ENCODE measurements around the gene VASP. TPM values are rescaled to one million over a fixed set of nuclear protein-coding genes. Genes with fewer than 3 reads are reported as not detected.

VASP gene
- total and polyA plus RNA-seq, 2 experiments from 2014 or later: 60.3 to 147 TPM

DNA sequence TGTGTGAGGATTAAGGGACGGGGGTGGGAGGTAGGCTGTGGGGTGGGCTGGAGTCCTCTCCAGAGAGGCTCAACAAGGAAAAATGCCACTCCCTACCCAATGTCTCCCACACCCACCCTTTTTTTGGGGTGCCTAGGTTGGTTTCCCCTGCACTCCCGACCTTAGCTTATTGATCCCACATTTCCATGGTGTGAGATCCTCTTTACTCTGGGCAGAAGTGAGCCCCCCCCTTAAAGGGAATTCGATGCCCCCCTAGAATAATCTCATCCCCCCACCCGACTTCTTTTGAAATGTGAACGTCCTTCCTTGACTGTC is 34.0 kb upstream of the VASP start:
- Histone ChIP-seq H3K4me3 (peak overlapping the region; percentile 76), H2AFZ (no peak overlapping the region), H4K20me1 (replicated peaks; ENCODE audit: insufficient read depth) (no peaks in the 10 kb centered on the region), H3F3A (replicated peaks; ENCODE audit: low read depth) (peaks cover 10% of the 10 kb centered on the region), H3K4me2 (peak overlapping the region; percentile 93), H3K27ac (ENCODE audit: low read depth) (no peak overlapping the region), H3K4me1 (ENCODE audit: insufficient read depth) (peaks cover 21% of the 10 kb centered on the region; the same call in 1 of the 2 replicates), H3K27me3 (ENCODE audit: insufficient read depth) (peaks cover 58% of the 10 kb centered on the region), H3K79me2 (replicated peaks; ENCODE audit: insufficient read depth) (no peaks in the 10 kb centered on the region), H3K9me2 (ENCODE audit: insufficient read depth) (no peaks in the 10 kb centered on the region), H3K36me3 (ENCODE audit: insufficient read depth) (no peaks in the 10 kb centered on the region)
- H3K36me3 Mint-ChIP-seq (ENCODE audit: low read depth): no peaks in the 10 kb centered on the region; the same call in 2 of the 3 replicates
- H3K27ac Mint-ChIP-seq: no peak overlapping the region; the same call in 1 of the 2 replicates
- peaks cover 31% of the 10 kb centered on the region for H3K4me1 Mint-ChIP-seq
- H3K4me3 Mint-ChIP-seq: peak overlapping the region; percentile 56
- peaks cover 46% of the 10 kb centered on the region for H3K27me3 Mint-ChIP-seq (ENCODE audit: insufficient read depth, low read depth, poor library complexity)
- TF ChIP-seq, protein P1, sequence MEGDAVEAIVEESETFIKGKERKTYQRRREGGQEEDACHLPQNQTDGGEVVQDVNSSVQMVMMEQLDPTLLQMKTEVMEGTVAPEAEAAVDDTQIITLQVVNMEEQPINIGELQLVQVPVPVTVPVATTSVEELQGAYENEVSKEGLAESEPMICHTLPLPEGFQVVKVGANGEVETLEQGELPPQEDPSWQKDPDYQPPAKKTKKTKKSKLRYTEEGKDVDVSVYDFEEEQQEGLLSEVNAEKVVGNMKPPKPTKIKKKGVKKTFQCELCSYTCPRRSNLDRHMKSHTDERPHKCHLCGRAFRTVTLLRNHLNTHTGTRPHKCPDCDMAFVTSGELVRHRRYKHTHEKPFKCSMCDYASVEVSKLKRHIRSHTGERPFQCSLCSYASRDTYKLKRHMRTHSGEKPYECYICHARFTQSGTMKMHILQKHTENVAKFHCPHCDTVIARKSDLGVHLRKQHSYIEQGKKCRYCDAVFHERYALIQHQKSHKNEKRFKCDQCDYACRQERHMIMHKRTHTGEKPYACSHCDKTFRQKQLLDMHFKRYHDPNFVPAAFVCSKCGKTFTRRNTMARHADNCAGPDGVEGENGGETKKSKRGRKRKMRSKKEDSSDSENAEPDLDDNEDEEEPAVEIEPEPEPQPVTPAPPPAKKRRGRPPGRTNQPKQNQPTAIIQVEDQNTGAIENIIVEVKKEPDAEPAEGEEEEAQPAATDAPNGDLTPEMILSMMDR (conservative IDR thresholded peaks at IDR 0.05; ENCODE audit: low read depth in 2 of 2): no peak
- TF ChIP-seq, protein P2, sequence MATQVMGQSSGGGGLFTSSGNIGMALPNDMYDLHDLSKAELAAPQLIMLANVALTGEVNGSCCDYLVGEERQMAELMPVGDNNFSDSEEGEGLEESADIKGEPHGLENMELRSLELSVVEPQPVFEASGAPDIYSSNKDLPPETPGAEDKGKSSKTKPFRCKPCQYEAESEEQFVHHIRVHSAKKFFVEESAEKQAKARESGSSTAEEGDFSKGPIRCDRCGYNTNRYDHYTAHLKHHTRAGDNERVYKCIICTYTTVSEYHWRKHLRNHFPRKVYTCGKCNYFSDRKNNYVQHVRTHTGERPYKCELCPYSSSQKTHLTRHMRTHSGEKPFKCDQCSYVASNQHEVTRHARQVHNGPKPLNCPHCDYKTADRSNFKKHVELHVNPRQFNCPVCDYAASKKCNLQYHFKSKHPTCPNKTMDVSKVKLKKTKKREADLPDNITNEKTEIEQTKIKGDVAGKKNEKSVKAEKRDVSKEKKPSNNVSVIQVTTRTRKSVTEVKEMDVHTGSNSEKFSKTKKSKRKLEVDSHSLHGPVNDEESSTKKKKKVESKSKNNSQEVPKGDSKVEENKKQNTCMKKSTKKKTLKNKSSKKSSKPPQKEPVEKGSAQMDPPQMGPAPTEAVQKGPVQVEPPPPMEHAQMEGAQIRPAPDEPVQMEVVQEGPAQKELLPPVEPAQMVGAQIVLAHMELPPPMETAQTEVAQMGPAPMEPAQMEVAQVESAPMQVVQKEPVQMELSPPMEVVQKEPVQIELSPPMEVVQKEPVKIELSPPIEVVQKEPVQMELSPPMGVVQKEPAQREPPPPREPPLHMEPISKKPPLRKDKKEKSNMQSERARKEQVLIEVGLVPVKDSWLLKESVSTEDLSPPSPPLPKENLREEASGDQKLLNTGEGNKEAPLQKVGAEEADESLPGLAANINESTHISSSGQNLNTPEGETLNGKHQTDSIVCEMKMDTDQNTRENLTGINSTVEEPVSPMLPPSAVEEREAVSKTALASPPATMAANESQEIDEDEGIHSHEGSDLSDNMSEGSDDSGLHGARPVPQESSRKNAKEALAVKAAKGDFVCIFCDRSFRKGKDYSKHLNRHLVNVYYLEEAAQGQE (IDR thresholded peaks at IDR 0.05; ENCODE audit: unreplicated experiment): no peak
- TF ChIP-seq STAT1 (IDR thresholded peaks at IDR 0.05; ENCODE audit: unreplicated experiment) (no peak), EZH2phosphoT487 (IDR thresholded peaks at IDR 0.05; ENCODE audit: unreplicated experiment) (no peak), JUNB (IDR thresholded peaks at IDR 0.05; ENCODE audit: unreplicated experiment) (no peak), EZH2 (IDR thresholded peaks at IDR 0.05; ENCODE audit: low read depth, unreplicated experiment) (no peak), ZNF331 (CRISPR knock-in tag; IDR thresholded peaks at IDR 0.05; ENCODE audit: low read depth) (no peak), NANOG (IDR thresholded peaks at IDR 0.05; ENCODE audit: borderline replicate concordance) (no peak), CREB1 (CRISPR knock-in tag; IDR thresholded peaks at IDR 0.05; ENCODE audit: low read depth) (no peak), ZNF114 (CRISPR knock-in tag; IDR thresholded peaks at IDR 0.05) (no peak), POLR2AphosphoS5 (IDR thresholded peaks at IDR 0.05; ENCODE audit: low read depth) (no peak)
- TF ChIP-seq, protein P3, sequence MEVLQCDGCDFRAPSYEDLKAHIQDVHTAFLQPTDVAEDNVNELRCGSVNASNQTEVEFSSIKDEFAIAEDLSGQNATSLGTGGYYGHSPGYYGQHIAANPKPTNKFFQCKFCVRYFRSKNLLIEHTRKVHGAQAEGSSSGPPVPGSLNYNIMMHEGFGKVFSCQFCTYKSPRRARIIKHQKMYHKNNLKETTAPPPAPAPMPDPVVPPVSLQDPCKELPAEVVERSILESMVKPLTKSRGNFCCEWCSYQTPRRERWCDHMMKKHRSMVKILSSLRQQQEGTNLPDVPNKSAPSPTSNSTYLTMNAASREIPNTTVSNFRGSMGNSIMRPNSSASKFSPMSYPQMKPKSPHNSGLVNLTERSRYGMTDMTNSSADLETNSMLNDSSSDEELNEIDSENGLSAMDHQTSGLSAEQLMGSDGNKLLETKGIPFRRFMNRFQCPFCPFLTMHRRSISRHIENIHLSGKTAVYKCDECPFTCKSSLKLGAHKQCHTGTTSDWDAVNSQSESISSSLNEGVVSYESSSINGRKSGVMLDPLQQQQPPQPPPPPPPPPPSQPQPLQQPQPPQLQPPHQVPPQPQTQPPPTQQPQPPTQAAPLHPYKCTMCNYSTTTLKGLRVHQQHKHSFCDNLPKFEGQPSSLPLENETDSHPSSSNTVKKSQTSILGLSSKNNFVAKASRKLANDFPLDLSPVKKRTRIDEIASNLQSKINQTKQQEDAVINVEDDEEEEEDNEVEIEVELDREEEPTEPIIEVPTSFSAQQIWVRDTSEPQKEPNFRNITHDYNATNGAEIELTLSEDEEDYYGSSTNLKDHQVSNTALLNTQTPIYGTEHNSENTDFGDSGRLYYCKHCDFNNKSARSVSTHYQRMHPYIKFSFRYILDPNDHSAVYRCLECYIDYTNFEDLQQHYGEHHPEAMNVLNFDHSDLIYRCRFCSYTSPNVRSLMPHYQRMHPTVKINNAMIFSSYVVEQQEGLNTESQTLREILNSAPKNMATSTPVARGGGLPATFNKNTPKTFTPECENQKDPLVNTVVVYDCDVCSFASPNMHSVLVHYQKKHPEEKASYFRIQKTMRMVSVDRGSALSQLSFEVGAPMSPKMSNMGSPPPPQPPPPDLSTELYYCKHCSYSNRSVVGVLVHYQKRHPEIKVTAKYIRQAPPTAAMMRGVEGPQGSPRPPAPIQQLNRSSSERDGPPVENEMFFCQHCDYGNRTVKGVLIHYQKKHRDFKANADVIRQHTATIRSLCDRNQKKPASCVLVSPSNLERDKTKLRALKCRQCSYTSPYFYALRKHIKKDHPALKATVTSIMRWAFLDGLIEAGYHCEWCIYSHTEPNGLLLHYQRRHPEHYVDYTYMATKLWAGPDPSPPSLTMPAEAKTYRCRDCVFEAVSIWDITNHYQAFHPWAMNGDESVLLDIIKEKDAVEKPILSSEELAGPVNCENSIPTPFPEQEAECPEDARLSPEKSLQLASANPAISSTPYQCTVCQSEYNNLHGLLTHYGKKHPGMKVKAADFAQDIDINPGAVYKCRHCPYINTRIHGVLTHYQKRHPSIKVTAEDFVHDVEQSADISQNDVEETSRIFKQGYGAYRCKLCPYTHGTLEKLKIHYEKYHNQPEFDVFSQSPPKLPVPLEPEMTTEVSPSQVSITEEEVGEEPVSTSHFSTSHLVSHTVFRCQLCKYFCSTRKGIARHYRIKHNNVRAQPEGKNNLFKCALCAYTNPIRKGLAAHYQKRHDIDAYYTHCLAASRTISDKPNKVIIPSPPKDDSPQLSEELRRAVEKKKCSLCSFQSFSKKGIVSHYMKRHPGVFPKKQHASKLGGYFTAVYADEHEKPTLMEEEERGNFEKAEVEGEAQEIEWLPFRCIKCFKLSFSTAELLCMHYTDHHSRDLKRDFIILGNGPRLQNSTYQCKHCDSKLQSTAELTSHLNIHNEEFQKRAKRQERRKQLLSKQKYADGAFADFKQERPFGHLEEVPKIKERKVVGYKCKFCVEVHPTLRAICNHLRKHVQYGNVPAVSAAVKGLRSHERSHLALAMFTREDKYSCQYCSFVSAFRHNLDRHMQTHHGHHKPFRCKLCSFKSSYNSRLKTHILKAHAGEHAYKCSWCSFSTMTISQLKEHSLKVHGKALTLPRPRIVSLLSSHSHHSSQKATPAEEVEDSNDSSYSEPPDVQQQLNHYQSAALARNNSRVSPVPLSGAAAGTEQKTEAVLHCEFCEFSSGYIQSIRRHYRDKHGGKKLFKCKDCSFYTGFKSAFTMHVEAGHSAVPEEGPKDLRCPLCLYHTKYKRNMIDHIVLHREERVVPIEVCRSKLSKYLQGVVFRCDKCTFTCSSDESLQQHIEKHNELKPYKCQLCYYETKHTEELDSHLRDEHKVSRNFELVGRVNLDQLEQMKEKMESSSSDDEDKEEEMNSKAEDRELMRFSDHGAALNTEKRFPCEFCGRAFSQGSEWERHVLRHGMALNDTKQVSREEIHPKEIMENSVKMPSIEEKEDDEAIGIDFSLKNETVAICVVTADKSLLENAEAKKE (CRISPR knock-in tag; IDR thresholded peaks at IDR 0.05): no peak
- TF ChIP-seq, protein P4, sequence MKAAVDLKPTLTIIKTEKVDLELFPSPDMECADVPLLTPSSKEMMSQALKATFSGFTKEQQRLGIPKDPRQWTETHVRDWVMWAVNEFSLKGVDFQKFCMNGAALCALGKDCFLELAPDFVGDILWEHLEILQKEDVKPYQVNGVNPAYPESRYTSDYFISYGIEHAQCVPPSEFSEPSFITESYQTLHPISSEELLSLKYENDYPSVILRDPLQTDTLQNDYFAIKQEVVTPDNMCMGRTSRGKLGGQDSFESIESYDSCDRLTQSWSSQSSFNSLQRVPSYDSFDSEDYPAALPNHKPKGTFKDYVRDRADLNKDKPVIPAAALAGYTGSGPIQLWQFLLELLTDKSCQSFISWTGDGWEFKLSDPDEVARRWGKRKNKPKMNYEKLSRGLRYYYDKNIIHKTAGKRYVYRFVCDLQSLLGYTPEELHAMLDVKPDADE (IDR thresholded peaks at IDR 0.05): no peak
- DNase-seq (ENCODE audit: low spot score): no peak
- no peaks in the 10 kb centered on the region for H3K9me3 Mint-ChIP-seq
- no peak for ATAC-seq

All from GM23338 (cell line).